Muscle of leg (tissue), 11 donors: ENCODE data around the gene AOC2. TPM values are rescaled to one million over a fixed set of nuclear protein-coding genes. Genes with fewer than 3 reads are reported as not detected.

ENCODE experiments used
- DNase-seq: peaks from one replicate; pipeline ENCODE4 v3.0.0; 2013
- H3K27ac ChIP-seq: one replicate; pipeline ENCODE4 v1.5.1; 2013; ENCODE audit warnings: mild to moderate bottlenecking, low read length, control low read depth
- H3K27me3 ChIP-seq: one replicate; pipeline ENCODE4 v1.6.1; 2013; ENCODE audit warnings: low read length; ENCODE audit not compliant: control insufficient read depth, insufficient read depth
- H3K36me3 ChIP-seq: one replicate; pipeline ENCODE4 v1.6.1; 2013; ENCODE audit warnings: low read length; ENCODE audit not compliant: control insufficient read depth, insufficient read depth
- H3K4me1 ChIP-seq: one replicate; pipeline ENCODE4 v1.6.1; 2013; ENCODE audit warnings: low read length; ENCODE audit not compliant: control insufficient read depth, insufficient read depth
- H3K4me3 ChIP-seq: one replicate; pipeline ENCODE4 v1.5.1; 2013; ENCODE audit warnings: low read length, control low read depth
- H3K9me3 ChIP-seq: replicated peaks from 2 replicates; pipeline ENCODE4 v1.6.1; 2013; ENCODE audit warnings: low read depth, low read length; ENCODE audit not compliant: control insufficient read depth
- WGBS: methylation state at CpG from one replicate; pipeline ENCODE4 v1.1.5; 2013; ENCODE audit warnings: missing lambda C conversion rate; ENCODE audit not compliant: insufficient coverage; 5-methylcytosine and 5-hydroxymethylcytosine counted together
- polyA plus RNA-seq, 8 donors: library from polyadenylated mRNA; unstranded; fragments of 120-200 nt; gene quantifications; one replicate each; pipeline versions ENCODE4 v1.2.1 to v1.2.3, GENCODE V29; 2013; ENCODE audit warnings: inconsistent platforms in 1 of 8, low replicate concordance in 1 of 8; ENCODE audit not compliant: insufficient read length in 8 of 8, insufficient read depth in 1 of 8
- total RNA-seq: library from RNA; stranded (reverse); fragments of 120-200 nt; gene quantifications from one replicate; pipeline ENCODE4 v1.2.4, GENCODE V29; 2013

Gene AOC2
- total and polyA plus RNA-seq, 9 donors, result 0.41 to 1.2 (median 0.83) TPM

- Histone ChIP-seq H3K9me3 (no peaks in the 10 kb centered on the region), H3K4me1 (no peaks in the 10 kb centered on the region), H3K36me3 (peaks cover 5% of the 10 kb centered on the region), H3K4me3 (no peak overlapping the region), H3K27me3 (no peaks in the 10 kb centered on the region), H3K27ac (no peak overlapping the region)
- no peak for DNase-seq
- WGBS, result no CpG with 5 or more reads among the region's 1 CpG
Observed at GRCh38 chr17:42804918-42805367, 39.4 kb upstream of the AOC2 start.

DNA sequence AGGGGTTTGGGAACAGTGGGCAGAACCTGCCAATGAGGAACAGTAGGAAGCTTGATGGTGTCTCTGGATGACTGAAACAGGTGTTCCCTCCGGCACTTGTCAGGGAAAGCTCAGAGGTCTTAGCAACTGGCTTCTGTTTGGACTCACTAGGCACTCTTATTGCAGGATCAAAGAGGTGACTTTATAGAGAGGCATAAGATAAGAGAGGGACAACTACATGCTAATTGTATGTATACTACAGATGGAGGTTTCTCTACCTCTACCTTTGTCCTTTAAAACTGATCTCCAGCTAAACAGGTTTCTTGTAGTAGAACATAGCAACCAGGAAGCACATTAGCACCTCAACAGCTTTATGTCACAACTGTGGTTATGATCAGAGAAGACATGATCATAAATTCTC is 38.1 kb upstream of the AOC2 start:
- no peaks in the 10 kb centered on the region for H3K27me3 ChIP-seq

GRCh38 chr17:42809250-42809649 is 35.1 kb upstream of the AOC2 start:
- no peaks in the 10 kb centered on the region for H3K9me3 ChIP-seq
- no peak overlapping the region for H3K4me3 ChIP-seq
- no peak for DNase-seq
- peaks cover 19% of the 10 kb centered on the region for H3K36me3 ChIP-seq
- 23% methylated on average over 2 of the region's 3 CpGs for WGBS
- H3K27ac ChIP-seq, result no peak overlapping the region
- H3K27me3 ChIP-seq, result no peaks in the 10 kb centered on the region
- no peaks in the 10 kb centered on the region for H3K4me1 ChIP-seq

More for the DNA sequence above, 38.1 kb upstream of the AOC2 start:
- no peak for DNase-seq
- no peaks in the 10 kb centered on the region for H3K9me3 ChIP-seq
- peaks cover 10% of the 10 kb centered on the region for H3K36me3 ChIP-seq
- H3K27ac ChIP-seq, result no peak overlapping the region
- 100% methylated on average over 1 of the region's 1 CpG for WGBS
- no peak overlapping the region for H3K4me3 ChIP-seq
- H3K4me1 ChIP-seq, result no peaks in the 10 kb centered on the region

GRCh38 chr17:42814633-42815399 is 29.6 kb upstream of the AOC2 start:
- Histone ChIP-seq H3K9me3 (no peaks in the 10 kb centered on the region), H3K27ac (peak overlapping the region; percentile 59), H3K4me3 (no peak overlapping the region), H3K36me3 (peaks cover 60% of the 10 kb centered on the region), H3K27me3 (no peaks in the 10 kb centered on the region), H3K4me1 (peaks cover 4% of the 10 kb centered on the region)
- DNase-seq, result peak; percentile 86
- WGBS, result 29% methylated on average over 8 of the region's 8 CpGs

- H3K4me1 ChIP-seq, result peaks cover 4% of the 10 kb centered on the region
- no peaks in the 10 kb centered on the region for H3K9me3 ChIP-seq
- H3K4me3 ChIP-seq, result no peak overlapping the region
- no peak for DNase-seq
- WGBS, result 50% methylated on average over 1 of the region's 1 CpG
- H3K27me3 ChIP-seq, result no peaks in the 10 kb centered on the region
- no peak overlapping the region for H3K27ac ChIP-seq
- H3K36me3 ChIP-seq, result peaks cover 65% of the 10 kb centered on the region
Observed at GRCh38 chr17:42817866-42818265, 26.5 kb upstream of the AOC2 start.

- Histone ChIP-seq H3K27ac (no peak overlapping the region), H3K36me3 (peaks cover 65% of the 10 kb centered on the region), H3K4me3 (no peak overlapping the region), H3K9me3 (no peaks in the 10 kb centered on the region), H3K27me3 (no peaks in the 10 kb centered on the region), H3K4me1 (peaks cover 7% of the 10 kb centered on the region)
- WGBS, result 53% methylated on average over 4 of the region's 5 CpGs
- no peak for DNase-seq
Observed at GRCh38 chr17:42818379-42818778, 26.0 kb upstream of the AOC2 start.

GRCh38 chr17:42819939-42820535 is 24.3 kb upstream of the AOC2 start:
- Histone ChIP-seq H3K27ac (no peak overlapping the region), H3K4me1 (peaks cover 14% of the 10 kb centered on the region), H3K9me3 (no peaks in the 10 kb centered on the region), H3K36me3 (peaks cover 55% of the 10 kb centered on the region), H3K27me3 (no peaks in the 10 kb centered on the region), H3K4me3 (no peak overlapping the region)
- WGBS, result 67% methylated on average over 1 of the region's 2 CpGs
- peak; percentile 33 for DNase-seq

DNA sequence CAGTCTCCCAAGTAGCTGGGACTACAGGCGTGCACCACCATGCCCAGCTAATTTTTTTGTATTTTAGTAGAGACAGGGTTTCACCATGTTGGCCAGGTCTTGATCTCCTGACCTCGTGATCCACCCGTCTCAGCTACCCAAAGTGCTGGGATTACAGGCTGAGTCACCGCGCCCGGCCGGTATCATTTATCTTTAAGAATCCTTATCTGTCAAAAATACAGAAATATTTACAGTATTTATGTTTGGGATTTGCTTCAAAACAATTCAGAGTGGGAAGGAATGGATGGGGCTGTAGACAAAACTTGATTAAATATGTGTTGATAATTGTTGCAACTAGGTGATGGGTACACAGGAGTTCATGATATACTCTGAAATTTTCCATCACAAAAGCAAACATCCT is 23.2 kb upstream of the AOC2 start:
- WGBS, result no CpG with 5 or more reads among the region's 7 CpGs
- DNase-seq, result no peak
- no peak overlapping the region for H3K4me3 ChIP-seq
- H3K4me1 ChIP-seq, result peaks cover 10% of the 10 kb centered on the region
- peaks cover 45% of the 10 kb centered on the region for H3K36me3 ChIP-seq
- no peak overlapping the region for H3K27ac ChIP-seq
- H3K27me3 ChIP-seq, result no peaks in the 10 kb centered on the region
- H3K9me3 ChIP-seq, result no peaks in the 10 kb centered on the region

DNA sequence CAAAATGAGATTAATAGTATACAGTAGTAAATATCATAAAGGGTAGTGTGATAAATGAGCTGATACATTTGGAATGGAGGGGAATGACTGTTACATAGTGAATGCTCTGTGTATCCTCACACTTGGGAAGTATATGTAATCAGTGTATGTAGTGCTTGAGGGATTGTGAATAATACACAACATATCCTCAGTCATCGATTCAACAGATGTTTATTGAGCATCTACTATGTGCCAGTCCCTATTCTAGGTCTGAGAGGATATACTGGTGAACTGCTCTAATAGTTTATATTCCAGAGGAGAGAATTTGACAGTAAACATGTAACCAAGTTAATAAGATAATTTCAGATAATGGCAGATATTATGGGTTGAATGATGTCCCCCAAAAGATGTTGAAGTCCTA is 16.9 kb upstream of the AOC2 start:
- Histone ChIP-seq H3K4me1 (peaks cover 10% of the 10 kb centered on the region), H3K27ac (no peak overlapping the region), H3K4me3 (no peak overlapping the region), H3K27me3 (no peaks in the 10 kb centered on the region), H3K36me3 (no peaks in the 10 kb centered on the region), H3K9me3 (no peaks in the 10 kb centered on the region)
- no peak for DNase-seq
- no CpG with 5 or more reads among the region's 1 CpG for WGBS

DNA sequence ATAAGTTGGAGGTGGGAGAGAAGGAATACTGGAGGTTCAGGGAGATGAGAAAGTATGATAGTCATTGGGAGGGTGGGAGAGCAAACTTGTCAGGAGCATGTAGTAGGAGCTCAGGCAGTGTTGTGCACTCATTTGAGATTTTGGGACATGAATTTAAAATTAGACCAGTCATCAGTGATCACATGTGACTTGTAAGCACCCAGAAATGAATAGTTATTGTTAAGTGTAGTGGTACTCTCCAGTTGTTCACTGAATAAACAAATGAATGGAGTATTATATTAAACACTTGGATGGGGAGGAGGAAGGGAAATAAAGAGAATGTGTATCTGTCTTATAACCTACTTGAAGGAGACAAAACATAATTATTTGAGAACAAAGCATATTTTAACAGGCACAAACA is 13.4 kb upstream of the AOC2 start:
- Histone ChIP-seq H3K27me3 (no peaks in the 10 kb centered on the region), H3K9me3 (peaks cover 3% of the 10 kb centered on the region), H3K36me3 (peaks cover 13% of the 10 kb centered on the region), H3K27ac (no peak overlapping the region), H3K4me3 (no peak overlapping the region), H3K4me1 (peaks cover 6% of the 10 kb centered on the region)
- DNase-seq, result no peak
